IMR-90 (cell line): ENCODE data around the gene DENND1A. TPM values are rescaled to one million over a fixed set of nuclear protein-coding genes. Genes with fewer than 3 reads are reported as not detected.

Source experiments
- ATAC-seq: fragments of 200-7000 bp; cut with Tn5 transposase; 2 replicates; pipeline ENCODE4 v1.9.1; 2020; ENCODE audit warnings: low read depth, mild to moderate bottlenecking, moderate library complexity
- BruUV-seq: library from RNA; stranded (reverse); fragments of 400-500 nt; replicated peaks from 2 replicates; lab custom pipeline; 2021; lab: Mats Ljungman, UMichigan
- CTCF ChIA-PET: fragments of 300-600 bp; formaldehyde crosslinking; extraction: SDS; loops from one replicate; lab custom pipeline; 2021; ENCODE audit warnings: antibody characterized with exemption; lab: Yijun Ruan, JAX
- POLR2A ChIA-PET: fragments of 300-600 bp; sonication (Branson Sonifier 250); formaldehyde crosslinking; loops from one replicate; lab custom pipeline; 2022; ENCODE audit warnings: antibody characterized with exemption; ENCODE audit not compliant: unreplicated experiment; lab: Charles Lee
- DNase-seq: peaks from one replicate; pipeline ENCODE4 v3.0.0; 2013
- H2AFZ ChIP-seq: replicated peaks from 2 replicates; pipeline ENCODE3; 2013; ENCODE audit warnings: low read length, mild to moderate bottlenecking; ENCODE audit not compliant: poor library complexity
- H2AK5ac ChIP-seq: 2 replicates; pipeline ENCODE4 v1.6.1; 2013; ENCODE audit warnings: low read depth, low read length, inconsistent platforms
- H2AK9ac ChIP-seq: replicated peaks from 2 replicates; pipeline ENCODE3; 2013; ENCODE audit warnings: mild to moderate bottlenecking, low read depth, low read length, moderate library complexity; ENCODE audit not compliant: poor library complexity
- H2BK120ac ChIP-seq: 2 replicates; pipeline ENCODE4 v1.6.1; 2013; ENCODE audit warnings: low read depth, low read length, inconsistent platforms
- H2BK15ac ChIP-seq: 3 replicates; pipeline ENCODE4 v1.6.1; 2013; ENCODE audit warnings: low read depth, low read length, inconsistent platforms
- H2BK20ac ChIP-seq: 2 replicates; pipeline ENCODE4 v1.6.1; 2013; ENCODE audit warnings: low read depth, mild to moderate bottlenecking, inconsistent platforms, low read length, moderate library complexity
- H2BK5ac ChIP-seq: 2 replicates; pipeline ENCODE4 v1.6.1; 2013; ENCODE audit warnings: mild to moderate bottlenecking, low read depth, low read length, inconsistent platforms; ENCODE audit not compliant: poor library complexity, severe bottlenecking
- H3K14ac ChIP-seq: replicated peaks from 2 replicates; pipeline ENCODE4 v1.6.1; 2013; ENCODE audit warnings: low read depth, low read length, inconsistent platforms
- H3K18ac ChIP-seq: 2 replicates; pipeline ENCODE4 v1.6.1; 2013; ENCODE audit warnings: low read depth, low read length, control low read depth
- H3K23ac ChIP-seq: 2 replicates; pipeline ENCODE4 v1.6.1; 2013; ENCODE audit warnings: low read depth, low read length, inconsistent platforms
- H3K27ac ChIP-seq: 2 replicates; pipeline ENCODE4 v1.5.1; 2013; ENCODE audit warnings: mild to moderate bottlenecking, control low read depth, low read length; ENCODE audit not compliant: insufficient read depth
- H3K27me3 ChIP-seq: 2 replicates; pipeline ENCODE4 v1.6.1; 2013; ENCODE audit warnings: low read length; ENCODE audit not compliant: control insufficient read depth, insufficient read depth
- H3K36me3 ChIP-seq: 2 replicates; pipeline ENCODE4 v1.6.1; 2013; ENCODE audit warnings: low read length, mixed read lengths; ENCODE audit not compliant: control insufficient read depth, insufficient read depth
- H3K4ac ChIP-seq: 2 replicates; pipeline ENCODE4 v1.6.1; 2013; ENCODE audit warnings: low read depth, low read length, inconsistent platforms
- H3K4me1 ChIP-seq: 2 replicates; pipeline ENCODE4 v1.6.1; 2013; ENCODE audit warnings: low read length, mixed read lengths; ENCODE audit not compliant: control insufficient read depth, insufficient read depth
- H3K4me2 ChIP-seq: 2 replicates; pipeline ENCODE4 v1.6.1; 2013; ENCODE audit warnings: low read depth, mild to moderate bottlenecking, control low read depth, low read length, moderate library complexity
- H3K4me3 ChIP-seq: 2 replicates; pipeline ENCODE4 v1.5.1; 2013; ENCODE audit warnings: low read depth, mild to moderate bottlenecking, control low read depth, low read length, moderate library complexity; ENCODE audit not compliant: insufficient read depth
- H3K56ac ChIP-seq: 2 replicates; pipeline ENCODE4 v1.6.1; 2013; ENCODE audit warnings: low read length, inconsistent platforms; ENCODE audit not compliant: insufficient read depth; ENCODE audit errors: extremely low read depth
- H3K79me1 ChIP-seq, 2 experiments: 2 replicates each; pipeline ENCODE4 v1.6.1; 2013; ENCODE audit warnings: low read length in 2 of 2, inconsistent platforms in 1 of 2, low read depth in 1 of 2
- H3K9ac ChIP-seq: 2 replicates; pipeline ENCODE4 v1.6.1; 2013; ENCODE audit warnings: low read depth, low read length, control low read depth
- H3K9me1 ChIP-seq: 2 replicates; pipeline ENCODE4 v1.6.1; 2013; ENCODE audit warnings: low read length, inconsistent platforms; ENCODE audit not compliant: insufficient read depth
- H3K9me3 ChIP-seq: 2 replicates; pipeline ENCODE4 v1.6.1; 2013; ENCODE audit warnings: low read length; ENCODE audit not compliant: control insufficient read depth, insufficient read depth
- H4K20me1 ChIP-seq: 2 replicates; pipeline ENCODE4 v1.6.1; 2013; ENCODE audit warnings: low read length, inconsistent platforms; ENCODE audit not compliant: insufficient read depth
- H4K5ac ChIP-seq: 2 replicates; pipeline ENCODE4 v1.6.1; 2013; ENCODE audit warnings: mild to moderate bottlenecking, low read depth, low read length, control low read depth
- H4K8ac ChIP-seq, 2 experiments: 2 replicates each; pipeline ENCODE4 v1.6.1; 2013; ENCODE audit warnings: low read depth in 2 of 2, low read length in 2 of 2, control low read depth in 1 of 2, inconsistent platforms in 1 of 2
- H4K91ac ChIP-seq: 2 replicates; pipeline ENCODE4 v1.6.1; 2013; ENCODE audit warnings: low read depth, low read length, inconsistent platforms; ENCODE audit not compliant: insufficient read depth
- BHLHE40 ChIP-seq: fragments of 150-350 bp; IDR thresholded peaks from 2 replicates; pipeline ENCODE4 v1.6.1; 2016; ENCODE audit warnings: mild to moderate bottlenecking, low read depth, low read length
- CEBPB ChIP-seq: IDR thresholded peaks from 2 replicates; pipeline ENCODE4 v1.6.1; 2012; ENCODE audit warnings: low read depth, low read length, improper control_type of control experiment
- CHD1 ChIP-seq: IDR thresholded peaks from 2 replicates; pipeline ENCODE4 v1.6.1; 2012; ENCODE audit warnings: low read depth, low read length, improper control_type of control experiment
- FOS ChIP-seq: fragments of 150-350 bp; IDR thresholded peaks from 2 replicates; pipeline ENCODE4 v1.6.1; 2016; ENCODE audit warnings: low read depth, low read length
- MAFK ChIP-seq: IDR thresholded peaks from 2 replicates; pipeline ENCODE4 v1.6.1; 2012; ENCODE audit warnings: low read depth, low read length, improper control_type of control experiment
- MAZ ChIP-seq: IDR thresholded peaks from 2 replicates; pipeline ENCODE4 v1.6.1; 2012; ENCODE audit warnings: low read depth, mild to moderate bottlenecking, low read length, improper control_type of control experiment, moderate library complexity, borderline replicate concordance
- MXI1 ChIP-seq: IDR thresholded peaks from 2 replicates; pipeline ENCODE4 v1.6.1; 2012; ENCODE audit warnings: low read depth, mild to moderate bottlenecking, low read length, moderate library complexity, borderline replicate concordance
- NFE2L2 ChIP-seq: fragments of 150-350 bp; IDR thresholded peaks from 2 replicates; pipeline ENCODE4 v1.6.1; 2016; ENCODE audit warnings: low read depth, mild to moderate bottlenecking, low read length
- POLR2A ChIP-seq: IDR thresholded peaks from 2 replicates; pipeline ENCODE4 v1.6.1; 2012; ENCODE audit warnings: mild to moderate bottlenecking, low read depth, low read length
- RAD21 ChIP-seq: IDR thresholded peaks from 2 replicates; pipeline ENCODE4 v1.6.1; 2012; ENCODE audit warnings: low read length, improper control_type of control experiment
- RCOR1 ChIP-seq: IDR thresholded peaks from 2 replicates; pipeline ENCODE4 v1.6.1; 2012; ENCODE audit warnings: mild to moderate bottlenecking, low read length, improper control_type of control experiment; ENCODE audit not compliant: insufficient replicate concordance
- RFX5 ChIP-seq: IDR thresholded peaks from 2 replicates; pipeline ENCODE4 v1.8.0; 2012; ENCODE audit warnings: low read depth, mild to moderate bottlenecking, low read length, moderate library complexity
- SMC3 ChIP-seq: fragments of 150-350 bp; IDR thresholded peaks from 2 replicates; pipeline ENCODE4 v1.6.1; 2016; ENCODE audit warnings: low read depth, mild to moderate bottlenecking, antibody characterized with exemption, low read length, moderate library complexity
- WGBS, 2 experiments: methylation state at CpG; one replicate each; pipeline versions ENCODE4 v1.1.5 to v1.1.7; 2013; ENCODE audit warnings: missing lambda C conversion rate in 2 of 2; ENCODE audit not compliant: insufficient read length in 1 of 2; ENCODE audit errors: extremely low coverage in 2 of 2; 5-methylcytosine and 5-hydroxymethylcytosine counted together
- dilution Hi-C: fragments of 300-500 bp; cut with HindIII; formaldehyde crosslinking; loops from one replicate; pipeline ENCODE4 v1.14.3; 2018; ENCODE audit warnings: low sequenced_read_pairs; ENCODE audit not compliant: unreplicated experiment
- in situ Hi-C: fragments of 300-500 bp; cut with MboI; formaldehyde crosslinking; loops from 3 replicates; pipeline ENCODE4 v1.14.3; 2019; ENCODE audit warnings: low sequenced_read_pairs, inconsistent platforms, mixed read lengths
- intact Hi-C: fragments of 100-400 bp; cut with micrococcal nuclease; formaldehyde crosslinking; loops from 2 replicates; pipeline ENCODE4 v1.10.0; 2022
- polyA plus RNA-seq, 3 experiments: library from polyadenylated mRNA; depleted of rRNA; stranded (reverse); fragments of >200 nt; gene quantifications; 2 replicates each; pipeline ENCODE4 v1.2.3, GENCODE V29; 2012; ENCODE audit warnings: low replicate concordance in 1 of 3
- total RNA-seq: library from RNA; depleted of rRNA; stranded (reverse); fragments of >200 nt; gene quantifications from 2 replicates; pipeline ENCODE4 v1.2.3, GENCODE V29; 2012
- TF ChIP-seq, protein P1 (sequence below): fragments of 150-350 bp; IDR thresholded peaks from 2 replicates; pipeline ENCODE4 v1.6.1; 2016; ENCODE audit warnings: low read depth, mild to moderate bottlenecking, low read length, moderate library complexity, borderline replicate concordance
- TF ChIP-seq, protein P2 (sequence below): conservative IDR thresholded peaks from 2 replicates; pipeline ENCODE4 v1.5.1; 2012; ENCODE audit warnings: mild to moderate bottlenecking, low read depth, low read length, improper control_type of control experiment
- TF ChIP-seq, protein P3 (sequence below): fragments of 150-350 bp; IDR thresholded peaks from 2 replicates; pipeline ENCODE4 v1.6.1; 2017; ENCODE audit warnings: mild to moderate bottlenecking, antibody characterized with exemption, low read length, low read depth

The DENND1A gene
- total and polyA plus RNA-seq, 2 of the 4 experiments (the other 2 are of a cell fraction) = 21.4 to 27.6 TPM

DNA sequence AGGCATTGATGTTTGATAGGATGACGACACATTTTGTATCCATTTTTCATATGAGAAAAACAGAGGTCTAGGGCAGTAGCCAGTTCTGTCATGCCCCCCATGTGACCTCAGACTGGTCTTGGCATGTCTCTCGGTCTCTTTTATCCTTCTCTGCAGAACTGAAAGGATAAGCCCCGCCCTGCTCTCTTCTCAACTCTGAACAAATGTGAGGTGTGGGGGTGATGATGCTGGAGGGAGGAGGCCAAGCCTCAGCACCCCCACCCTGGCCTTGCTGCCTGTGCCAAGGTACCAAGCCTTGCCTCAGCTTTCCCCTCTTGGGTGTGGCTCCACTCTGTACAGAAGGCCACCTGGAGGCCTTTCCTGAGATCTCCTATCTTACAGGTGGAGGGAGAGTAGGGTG is 593.5 kb downstream of the DENND1A start:
- no peak overlapping the region for H3K4ac ChIP-seq
- no peaks in the 10 kb centered on the region for H3K36me3 ChIP-seq
- no peak overlapping the region for H3K27ac ChIP-seq
- H2BK120ac ChIP-seq = no peak overlapping the region
- H2BK15ac ChIP-seq = no peak overlapping the region
- intact Hi-C loops = loop anchor here (5.0 kb wide), 1 partner anchor 69 kb away; the partner anchor contains the start of gene STRBP
- WGBS, 2 experiments = no CpG with 5 or more reads among the region's 3 CpGs
- H3K56ac ChIP-seq = no peak overlapping the region
- TF ChIP-seq MXI1 = no peak
- TF ChIP-seq NFE2L2 = no peak
- TF ChIP-seq MAFK = no peak
- no peak for TF ChIP-seq RAD21
- no peak for TF ChIP-seq POLR2A
- TF ChIP-seq, protein P1, sequence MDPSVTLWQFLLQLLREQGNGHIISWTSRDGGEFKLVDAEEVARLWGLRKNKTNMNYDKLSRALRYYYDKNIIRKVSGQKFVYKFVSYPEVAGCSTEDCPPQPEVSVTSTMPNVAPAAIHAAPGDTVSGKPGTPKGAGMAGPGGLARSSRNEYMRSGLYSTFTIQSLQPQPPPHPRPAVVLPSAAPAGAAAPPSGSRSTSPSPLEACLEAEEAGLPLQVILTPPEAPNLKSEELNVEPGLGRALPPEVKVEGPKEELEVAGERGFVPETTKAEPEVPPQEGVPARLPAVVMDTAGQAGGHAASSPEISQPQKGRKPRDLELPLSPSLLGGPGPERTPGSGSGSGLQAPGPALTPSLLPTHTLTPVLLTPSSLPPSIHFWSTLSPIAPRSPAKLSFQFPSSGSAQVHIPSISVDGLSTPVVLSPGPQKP = no peak
- TF ChIP-seq CHD1 = no peak
- TF ChIP-seq, protein P2, sequence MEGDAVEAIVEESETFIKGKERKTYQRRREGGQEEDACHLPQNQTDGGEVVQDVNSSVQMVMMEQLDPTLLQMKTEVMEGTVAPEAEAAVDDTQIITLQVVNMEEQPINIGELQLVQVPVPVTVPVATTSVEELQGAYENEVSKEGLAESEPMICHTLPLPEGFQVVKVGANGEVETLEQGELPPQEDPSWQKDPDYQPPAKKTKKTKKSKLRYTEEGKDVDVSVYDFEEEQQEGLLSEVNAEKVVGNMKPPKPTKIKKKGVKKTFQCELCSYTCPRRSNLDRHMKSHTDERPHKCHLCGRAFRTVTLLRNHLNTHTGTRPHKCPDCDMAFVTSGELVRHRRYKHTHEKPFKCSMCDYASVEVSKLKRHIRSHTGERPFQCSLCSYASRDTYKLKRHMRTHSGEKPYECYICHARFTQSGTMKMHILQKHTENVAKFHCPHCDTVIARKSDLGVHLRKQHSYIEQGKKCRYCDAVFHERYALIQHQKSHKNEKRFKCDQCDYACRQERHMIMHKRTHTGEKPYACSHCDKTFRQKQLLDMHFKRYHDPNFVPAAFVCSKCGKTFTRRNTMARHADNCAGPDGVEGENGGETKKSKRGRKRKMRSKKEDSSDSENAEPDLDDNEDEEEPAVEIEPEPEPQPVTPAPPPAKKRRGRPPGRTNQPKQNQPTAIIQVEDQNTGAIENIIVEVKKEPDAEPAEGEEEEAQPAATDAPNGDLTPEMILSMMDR = no peak
- TF ChIP-seq RCOR1 = no peak
- no peak for TF ChIP-seq CEBPB
- TF ChIP-seq MAZ = no peak
- TF ChIP-seq RFX5 = no peak
- TF ChIP-seq, protein P3, sequence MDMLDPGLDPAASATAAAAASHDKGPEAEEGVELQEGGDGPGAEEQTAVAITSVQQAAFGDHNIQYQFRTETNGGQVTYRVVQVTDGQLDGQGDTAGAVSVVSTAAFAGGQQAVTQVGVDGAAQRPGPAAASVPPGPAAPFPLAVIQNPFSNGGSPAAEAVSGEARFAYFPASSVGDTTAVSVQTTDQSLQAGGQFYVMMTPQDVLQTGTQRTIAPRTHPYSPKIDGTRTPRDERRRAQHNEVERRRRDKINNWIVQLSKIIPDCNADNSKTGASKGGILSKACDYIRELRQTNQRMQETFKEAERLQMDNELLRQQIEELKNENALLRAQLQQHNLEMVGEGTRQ = no peak
- TF ChIP-seq SMC3 = no peak
- no peak for TF ChIP-seq BHLHE40
- TF ChIP-seq FOS = no peak
- no peak overlapping the region for H3K18ac ChIP-seq
- peaks cover 5% of the 10 kb centered on the region for H3K27me3 ChIP-seq
- no peaks in the 10 kb centered on the region for H3K79me1 ChIP-seq
- H3K4me2 ChIP-seq = no peak overlapping the region
- no peak overlapping the region for H3K4me3 ChIP-seq
- no peak overlapping the region for H2BK5ac ChIP-seq
- DNase-seq = no peak
- no peak overlapping the region for H4K8ac ChIP-seq
- H4K5ac ChIP-seq = no peak overlapping the region
- H3K4me1 ChIP-seq = peaks cover 4% of the 10 kb centered on the region; the same call in 1 of the 2 replicates
- H3K23ac ChIP-seq = no peak overlapping the region
- ChIA-PET CTCF (no interaction called here), POLR2A (no interaction called here)
- no peak overlapping the region for H2BK20ac ChIP-seq
- H4K91ac ChIP-seq = no peak overlapping the region
- H4K20me1 ChIP-seq = no peaks in the 10 kb centered on the region
- BruUV-seq = no TSS peak
- in situ Hi-C loops = loop anchor here (25.0 kb wide), 1 partner anchor 499 kb away; the partner anchor contains the start of gene PDCL
- no peak overlapping the region for H2AFZ ChIP-seq
- no peak overlapping the region for H2AK5ac ChIP-seq
- no peak overlapping the region for H3K14ac ChIP-seq
- H3K9me3 ChIP-seq = no peaks in the 10 kb centered on the region
- ATAC-seq = no peak
- no peak overlapping the region for H3K9ac ChIP-seq
- H3K9me1 ChIP-seq = no peaks in the 10 kb centered on the region
- H2AK9ac ChIP-seq = no peak overlapping the region
- dilution Hi-C loops = no loop called here
